ENCODE data around the gene SVOPL.

The SVOPL gene

GRCh38 chr7:138625084-138625848 lies 75.9 kb downstream of the SVOPL start:
- ChIA-PET CTCF (no interaction called here), POLR2A (no interaction called here)
- no peak for DNase-seq (ENCODE audit: extremely low spot score)
- no peak for TF ChIP-seq ARNT (IDR thresholded peaks at IDR 0.05)
- TF ChIP-seq ZNF384 (IDR thresholded peaks at IDR 0.05) = no peak
- no peak for TF ChIP-seq HDGF (IDR thresholded peaks at IDR 0.05; ENCODE audit: borderline replicate concordance)
- TF ChIP-seq FOXM1 (IDR thresholded peaks at IDR 0.05; ENCODE audit: borderline replicate concordance) = no peak
- TF ChIP-seq CTBP1 (IDR thresholded peaks at IDR 0.05; ENCODE audit: borderline replicate concordance) = no peak
- TF ChIP-seq ELF4 (IDR thresholded peaks at IDR 0.05) = no peak
- TF ChIP-seq LEF1 (IDR thresholded peaks at IDR 0.05; ENCODE audit: borderline replicate concordance) = no peak
- TF ChIP-seq L3MBTL2 (conservative IDR thresholded peaks at IDR 0.05) = no peak
- no peak for TF ChIP-seq BHLHE40 (IDR thresholded peaks at IDR 0.05; ENCODE audit: borderline replicate concordance)
- TF ChIP-seq FOXK2 (IDR thresholded peaks at IDR 0.05) = no peak
- TF ChIP-seq FOXA1 (IDR thresholded peaks at IDR 0.05) = no peak

GRCh38 chr7:138622841-138623240 lies 78.3 kb downstream of the SVOPL start:
- CTCF ChIA-PET = no interaction called here
- POLR2A ChIA-PET = no interaction called here
- no peak for TF ChIP-seq ELF4 (IDR thresholded peaks at IDR 0.05)
- TF ChIP-seq SUZ12 (IDR thresholded peaks at IDR 0.05) = no peak
- no peak for TF ChIP-seq HDGF (IDR thresholded peaks at IDR 0.05; ENCODE audit: borderline replicate concordance)
- TF ChIP-seq FOXK2 (IDR thresholded peaks at IDR 0.05) = no peak
- TF ChIP-seq SP1 (IDR thresholded peaks at IDR 0.05) = no peak
- no peak for TF ChIP-seq FOXM1 (IDR thresholded peaks at IDR 0.05; ENCODE audit: borderline replicate concordance)
- no peak for TF ChIP-seq ARNT (IDR thresholded peaks at IDR 0.05)
- TF ChIP-seq BHLHE40 (IDR thresholded peaks at IDR 0.05; ENCODE audit: borderline replicate concordance) = no peak
- TF ChIP-seq L3MBTL2 (conservative IDR thresholded peaks at IDR 0.05) = no peak
- no peak for TF ChIP-seq PKNOX1 (IDR thresholded peaks at IDR 0.05)
- no peak for TF ChIP-seq FOXA1 (IDR thresholded peaks at IDR 0.05)
- no peak for TF ChIP-seq LEF1 (IDR thresholded peaks at IDR 0.05; ENCODE audit: borderline replicate concordance)
- no peak for TF ChIP-seq CTBP1 (IDR thresholded peaks at IDR 0.05; ENCODE audit: borderline replicate concordance)
- no peak for TF ChIP-seq TARDBP (IDR thresholded peaks at IDR 0.05)
- TF ChIP-seq ZNF384 (IDR thresholded peaks at IDR 0.05) = no peak
- TF ChIP-seq NFRKB (IDR thresholded peaks at IDR 0.05) = no peak
- DNase-seq (ENCODE audit: extremely low spot score) = no peak

GRCh38 chr7:138618933-138619332 lies 82.2 kb downstream of the SVOPL start:
- DNase-seq (ENCODE audit: extremely low spot score) = no peak
- TF ChIP-seq ZNF384 (IDR thresholded peaks at IDR 0.05) = no peak
- no peak for TF ChIP-seq HDGF (IDR thresholded peaks at IDR 0.05; ENCODE audit: borderline replicate concordance)
- TF ChIP-seq BHLHE40 (IDR thresholded peaks at IDR 0.05; ENCODE audit: borderline replicate concordance) = no peak
- TF ChIP-seq SUZ12 (IDR thresholded peaks at IDR 0.05) = no peak
- TF ChIP-seq FOXM1 (IDR thresholded peaks at IDR 0.05; ENCODE audit: borderline replicate concordance) = no peak
- no peak for TF ChIP-seq SP1 (IDR thresholded peaks at IDR 0.05)
- no peak for TF ChIP-seq ARNT (IDR thresholded peaks at IDR 0.05)
- no peak for TF ChIP-seq NFRKB (IDR thresholded peaks at IDR 0.05)
- no peak for TF ChIP-seq LEF1 (IDR thresholded peaks at IDR 0.05; ENCODE audit: borderline replicate concordance)
- TF ChIP-seq PKNOX1 (IDR thresholded peaks at IDR 0.05) = no peak
- no peak for TF ChIP-seq FOXK2 (IDR thresholded peaks at IDR 0.05)
- no peak for TF ChIP-seq CTBP1 (IDR thresholded peaks at IDR 0.05; ENCODE audit: borderline replicate concordance)
- no peak for TF ChIP-seq TARDBP (IDR thresholded peaks at IDR 0.05)
- TF ChIP-seq FOXA1 (IDR thresholded peaks at IDR 0.05) = no peak
- ChIA-PET CTCF (no interaction called here), POLR2A (no interaction called here)

GRCh38 chr7:138618506-138618905 lies 82.7 kb downstream of the SVOPL start:
- DNase-seq (ENCODE audit: extremely low spot score) = no peak
- TF ChIP-seq LEF1 (IDR thresholded peaks at IDR 0.05; ENCODE audit: borderline replicate concordance) (no peak), L3MBTL2 (conservative IDR thresholded peaks at IDR 0.05) (no peak), ARNT (IDR thresholded peaks at IDR 0.05) (no peak)
- ChIA-PET POLR2A (no interaction called here), CTCF (no interaction called here)

- no peak for DNase-seq (ENCODE audit: extremely low spot score)
- no peak for TF ChIP-seq LEF1 (IDR thresholded peaks at IDR 0.05; ENCODE audit: borderline replicate concordance)
- ChIA-PET CTCF (interaction anchor here (0.9 kb wide), 1 partner anchor 123 kb away, joined by 4 read pairs; no protein-coding TSS in a partner anchor), POLR2A (no interaction called here)
Observed at GRCh38 chr7:138616085-138616484, 85.1 kb downstream of the SVOPL start.

- POLR2A ChIA-PET = no interaction called here
- CTCF ChIA-PET = interaction anchor here (0.6 kb wide), 1 partner anchor 25 kb away, joined by 4 read pairs; no protein-coding TSS in a partner anchor
- DNase-seq (ENCODE audit: extremely low spot score) = no peak
- TF ChIP-seq SUZ12 (IDR thresholded peaks at IDR 0.05) (no peak), BHLHE40 (IDR thresholded peaks at IDR 0.05; ENCODE audit: borderline replicate concordance) (no peak), PKNOX1 (IDR thresholded peaks at IDR 0.05) (no peak), HDGF (IDR thresholded peaks at IDR 0.05; ENCODE audit: borderline replicate concordance) (no peak)
Observed at GRCh38 chr7:138613630-138614029, 87.5 kb downstream of the SVOPL start.

Measured in HEK293T (cell line).